ENCODE measurements around the gene ZNF595.
"Not testable (repeated sequence)": the region's sequence is repeated elsewhere in the genome, so short reads cannot be mapped to it uniquely, and the experiment has no call there.

The ZNF595 gene

DNA sequence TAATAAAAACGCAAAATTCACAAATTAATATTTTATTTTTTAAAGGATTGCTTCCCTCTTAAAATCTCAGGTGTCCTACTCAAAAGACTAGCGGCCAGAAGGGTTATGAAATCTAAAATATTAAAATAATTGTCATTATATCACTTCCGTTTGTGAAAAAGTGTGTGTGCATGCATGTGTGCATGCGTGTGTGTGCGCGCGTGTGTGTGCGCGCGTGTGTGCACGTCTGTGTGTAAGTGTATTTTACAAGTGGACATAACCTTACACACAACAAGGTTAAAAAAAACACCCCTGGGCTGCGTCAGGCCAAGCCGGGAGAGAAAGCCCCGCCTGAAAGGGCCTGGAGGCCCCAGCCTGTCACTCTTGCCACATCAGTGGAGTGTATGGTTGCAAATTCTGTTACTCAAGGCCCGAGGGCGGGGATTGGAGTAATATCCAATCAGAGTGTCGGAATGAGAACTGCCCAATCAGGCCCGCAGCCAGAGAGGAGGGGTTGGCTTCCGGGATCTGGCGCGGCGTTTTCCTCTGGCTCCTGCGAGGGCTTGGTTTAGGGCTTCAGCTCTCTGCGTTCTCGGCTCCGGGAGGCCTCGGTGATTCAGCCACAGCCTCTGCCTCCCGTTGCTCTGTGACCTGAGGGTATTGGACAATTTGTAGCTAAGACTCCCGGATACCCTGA, at the start of gene ZNF595:
Gene ZNF595 (plus strand): TSS at position 518 of the 676 bp plus-strand sequence. CDS start 168 bp downstream, outside the sequence.
- DNase-seq = not testable (repeated sequence)

DNA sequence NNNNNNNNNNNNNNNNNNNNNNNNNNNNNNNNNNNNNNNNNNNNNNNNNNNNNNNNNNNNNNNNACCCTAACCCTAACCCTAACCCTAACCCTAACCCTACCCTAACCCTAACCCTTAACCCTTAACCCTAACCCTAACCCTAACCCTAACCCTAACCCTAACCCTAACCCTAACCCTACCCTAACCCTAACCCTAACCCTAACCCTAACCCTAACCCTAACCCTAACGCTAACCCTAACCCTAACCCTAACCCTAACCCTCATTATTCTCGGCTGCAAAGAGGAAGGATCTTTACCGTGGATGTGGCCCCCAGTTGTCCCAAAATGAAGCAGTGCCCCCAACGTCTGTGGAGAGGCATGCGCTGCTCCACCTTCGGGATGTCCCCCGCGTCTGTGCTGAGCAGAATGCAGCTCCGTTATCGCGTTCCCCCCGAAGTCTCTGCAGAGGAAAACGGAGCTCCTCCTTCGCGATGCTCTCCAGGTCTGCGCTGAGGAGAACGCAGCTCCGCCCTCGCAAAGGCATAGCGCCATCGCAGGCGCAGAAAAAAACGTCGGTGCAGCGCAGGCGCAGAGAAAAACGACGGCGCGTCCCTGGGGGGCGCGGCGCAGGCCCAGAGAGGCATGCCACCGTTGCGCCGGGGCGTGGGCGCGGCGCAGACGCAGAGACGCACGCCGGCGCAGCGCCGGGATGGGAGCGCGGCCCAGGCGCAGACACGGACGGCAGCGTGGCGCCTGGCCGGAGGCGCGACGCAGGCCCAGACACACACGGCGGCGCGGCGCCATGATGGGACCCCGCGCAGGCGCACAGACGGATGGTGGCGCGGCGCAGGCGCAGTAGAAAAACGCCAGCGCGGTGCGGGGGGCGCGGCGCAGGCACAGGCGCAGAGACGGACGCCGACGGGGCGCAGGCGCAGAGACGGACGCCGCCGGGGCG, 42.9 kb upstream of the ZNF595 start:
- DNase-seq = not testable (repeated sequence)

DNA sequence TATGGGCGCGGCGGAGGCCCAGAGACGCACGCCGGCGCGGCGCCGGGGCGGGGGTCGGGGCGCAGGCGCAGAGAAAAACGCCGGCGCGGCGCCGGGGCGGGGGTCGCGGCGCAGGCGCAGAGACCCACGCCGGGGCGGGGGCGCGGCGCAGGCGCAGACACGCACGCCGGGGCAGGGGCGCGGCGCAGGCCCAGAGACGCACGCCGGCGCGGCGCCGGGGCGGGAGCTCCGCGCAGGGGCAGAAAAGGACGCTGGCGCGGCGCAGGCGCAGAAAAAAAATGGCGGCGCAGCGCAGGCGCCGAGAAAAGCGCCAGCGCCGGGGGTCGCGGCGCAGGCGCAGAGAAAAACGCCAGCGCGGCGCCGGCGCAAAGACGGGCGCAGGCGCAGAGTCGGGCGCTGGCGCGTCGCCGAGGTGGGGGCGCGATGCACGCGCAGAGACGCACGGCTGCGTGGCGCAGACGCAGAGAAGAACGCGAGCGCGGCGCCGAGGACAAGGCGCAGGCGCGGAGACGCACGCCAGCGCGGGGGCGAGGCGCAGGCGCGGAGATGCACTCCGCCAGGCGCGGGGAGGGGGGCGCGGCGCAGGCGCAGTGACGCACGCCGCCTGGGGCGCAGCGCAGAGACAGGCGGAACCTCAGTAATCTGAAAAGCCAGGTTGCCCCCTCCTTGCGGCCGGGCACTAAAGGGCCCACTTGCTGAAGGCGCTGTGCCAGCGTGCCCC, 41.9 kb upstream of the ZNF595 start:
- not testable (repeated sequence) for DNase-seq

DNA sequence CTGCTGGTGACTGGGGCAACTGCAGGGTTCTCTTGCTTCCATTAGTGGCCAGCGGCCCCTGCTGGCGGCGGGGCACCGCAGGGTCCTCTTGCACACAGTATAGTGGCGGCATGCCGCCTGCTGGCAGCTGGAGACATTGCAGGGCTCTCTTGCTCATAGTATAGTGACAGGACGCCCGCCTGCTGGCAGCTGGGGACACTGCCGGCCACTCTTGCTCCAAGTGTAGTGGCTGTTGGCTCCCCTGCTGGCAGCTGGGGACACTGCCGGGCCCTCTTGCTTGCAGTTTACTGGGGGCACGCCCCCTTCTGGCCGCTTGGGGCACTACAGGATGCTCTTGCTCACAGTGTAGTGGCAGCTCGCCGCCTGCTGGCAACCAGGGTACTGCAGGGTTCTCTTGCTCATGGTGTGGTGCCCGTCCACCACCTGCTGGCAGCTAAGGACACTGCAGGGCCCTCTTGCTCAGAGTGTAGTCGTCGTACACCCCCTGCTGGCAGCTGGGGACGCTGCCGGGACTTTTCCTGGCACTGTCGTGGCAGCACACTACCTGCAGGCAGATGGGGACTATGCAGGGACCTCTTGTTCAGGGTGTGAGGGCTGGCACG, 41.2 kb upstream of the ZNF595 start:
- not testable (repeated sequence) for DNase-seq

DNA sequence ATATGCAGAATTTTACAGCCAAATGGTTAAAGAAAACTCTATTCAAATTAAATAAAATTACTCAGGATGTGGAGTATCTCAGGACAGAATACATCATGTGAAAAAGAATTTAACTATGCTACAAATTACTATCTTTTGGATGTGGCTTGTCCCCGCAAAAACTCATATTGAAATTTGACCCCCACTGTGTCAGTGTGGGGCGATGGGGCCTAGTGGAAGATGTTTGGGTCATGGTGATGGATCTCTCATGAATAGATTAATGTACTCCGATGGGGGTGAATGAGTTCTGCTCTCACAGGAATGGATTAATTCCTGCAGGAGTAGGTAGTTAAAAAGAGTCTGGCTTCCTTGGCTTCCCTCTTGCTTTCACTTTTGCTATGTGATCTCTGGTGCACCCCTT, 35.0 kb upstream of the ZNF595 start:
- DNase-seq = not testable (repeated sequence)

DNA sequence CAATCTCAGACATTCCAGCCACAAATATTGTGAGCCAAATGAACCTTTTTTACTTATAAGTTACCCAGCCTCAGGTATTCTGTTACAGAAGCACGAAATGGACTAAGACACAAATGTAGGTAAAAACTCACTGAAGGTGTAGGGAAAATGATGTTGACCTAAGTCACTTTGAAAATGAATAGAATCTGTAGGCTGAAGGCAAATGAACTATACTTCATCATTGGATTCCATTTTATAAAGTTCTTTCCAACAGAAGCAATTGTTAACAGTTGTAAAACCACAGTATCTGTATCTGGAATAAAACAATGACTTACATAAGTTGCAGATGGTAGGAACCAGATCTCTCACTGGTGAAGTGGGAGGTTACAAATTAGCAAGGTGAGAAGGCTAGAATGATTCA, 34.5 kb upstream of the ZNF595 start:
- not testable (repeated sequence) for DNase-seq

DNA sequence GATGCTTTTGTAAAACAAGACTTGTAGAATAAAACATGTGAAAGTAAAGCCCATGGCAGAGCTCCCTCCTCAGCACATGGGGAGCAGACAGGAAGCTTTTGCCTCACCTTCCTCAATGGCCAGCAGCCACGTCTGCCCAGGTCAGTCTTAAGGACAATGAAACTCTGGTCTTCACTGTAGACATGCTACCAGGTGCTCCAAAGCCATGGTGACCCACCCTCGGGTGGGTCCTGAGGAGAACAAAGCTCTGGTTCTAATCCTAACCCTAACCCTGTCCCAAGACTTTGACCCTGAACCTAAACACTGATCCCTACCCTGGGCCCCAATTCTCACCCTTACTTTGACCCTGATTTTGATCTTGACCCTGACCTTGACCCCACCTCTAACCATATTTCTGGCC, 30.2 kb upstream of the ZNF595 start:
- DNase-seq = not testable (repeated sequence)

DNA sequence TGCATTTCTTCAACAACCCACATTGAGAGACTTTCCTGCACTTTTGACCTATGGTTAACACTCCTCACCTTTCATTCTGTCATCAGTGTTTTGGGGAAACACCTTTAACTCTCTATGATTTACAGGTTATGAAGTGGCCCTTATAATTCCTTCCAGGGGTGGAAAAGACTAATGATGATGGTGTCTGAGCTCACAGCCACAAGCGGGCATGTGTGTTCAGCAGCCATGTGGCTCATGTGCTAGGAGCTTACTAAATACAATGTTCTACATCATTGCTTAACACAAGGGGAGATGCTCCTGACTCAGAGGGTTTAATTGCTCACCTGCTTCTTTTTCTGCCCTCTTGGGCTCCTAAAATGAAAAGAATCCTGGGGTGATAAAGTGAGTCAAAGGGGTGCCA, 28.8 kb upstream of the ZNF595 start:
- not testable (repeated sequence) for DNase-seq

DNA sequence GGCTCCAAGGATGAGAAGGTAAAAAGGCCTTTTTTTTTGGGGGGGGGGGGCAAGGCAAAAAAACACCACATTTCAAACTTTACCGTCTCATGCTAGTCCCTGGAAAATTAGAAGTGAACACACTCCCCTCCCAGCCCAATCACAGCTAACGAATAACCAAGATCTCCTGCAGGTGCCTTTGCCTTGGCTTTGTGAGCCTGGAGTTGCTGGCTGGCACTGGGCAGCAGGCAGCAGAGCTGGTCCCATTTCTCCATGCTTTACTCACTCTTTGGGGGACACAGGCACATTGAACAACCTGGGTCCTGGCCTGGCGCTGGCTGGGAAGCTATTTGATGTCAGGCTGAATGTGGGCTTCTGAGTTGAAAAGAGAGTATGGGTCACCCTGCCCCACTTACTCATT, 25.6 kb upstream of the ZNF595 start:
- DNase-seq = not testable (repeated sequence)

DNA sequence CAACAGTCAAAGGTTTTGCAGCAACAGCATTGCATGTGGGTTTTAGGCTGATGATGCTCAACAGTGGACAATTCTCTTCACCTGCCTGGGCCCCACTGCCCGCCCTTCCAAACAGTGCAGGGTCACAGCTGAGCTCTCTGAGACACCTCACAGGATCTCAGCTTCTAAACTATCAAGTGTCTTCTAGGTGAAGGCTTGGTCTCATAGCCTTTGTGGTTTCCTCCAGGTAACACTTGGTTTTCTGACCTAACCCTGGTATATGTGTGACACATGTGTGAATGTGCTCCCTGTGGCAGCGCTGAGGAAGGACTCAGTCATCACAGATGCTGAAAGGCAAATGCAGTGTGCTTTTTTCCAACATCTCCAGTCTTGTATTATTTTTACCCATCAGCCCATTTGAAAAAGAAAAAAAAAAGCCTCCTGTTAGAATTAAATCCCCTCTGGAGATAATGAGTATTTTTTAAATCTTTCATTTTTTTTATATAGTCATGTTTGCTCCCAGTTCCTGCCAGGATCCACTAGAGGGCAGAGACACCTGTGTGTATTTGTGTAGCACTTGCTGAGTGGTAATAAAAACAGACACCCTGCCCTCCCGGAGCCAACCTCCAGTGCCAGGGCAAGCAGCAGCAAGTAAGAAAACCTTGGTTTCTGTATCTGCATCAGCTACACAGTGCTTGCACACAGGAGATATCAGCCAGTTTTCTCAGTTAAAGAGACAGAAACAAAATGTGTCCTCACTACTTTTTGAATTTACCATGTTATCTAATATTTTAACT, 24.2 kb upstream of the ZNF595 start:
- DNase-seq = not testable (repeated sequence)

DNA sequence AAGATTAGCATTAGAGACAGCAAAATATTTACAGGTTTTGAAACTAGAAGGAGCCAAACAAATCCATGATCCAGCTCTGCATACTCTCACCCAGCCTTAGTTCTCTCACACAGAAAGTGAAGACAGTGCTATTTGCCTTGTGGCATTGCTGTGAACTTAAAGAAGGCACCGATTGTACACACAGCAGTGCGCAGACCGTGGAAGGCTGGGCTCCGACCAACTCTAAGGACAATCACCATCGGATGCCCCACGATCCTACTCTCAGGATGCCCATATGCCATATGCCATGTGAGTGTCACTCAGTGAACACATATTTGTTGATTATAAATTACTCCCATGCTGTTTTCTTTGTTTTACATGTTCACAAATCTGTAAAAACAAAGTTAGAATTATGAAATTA, 19.8 kb upstream of the ZNF595 start:
- DNase-seq = not testable (repeated sequence)

DNA sequence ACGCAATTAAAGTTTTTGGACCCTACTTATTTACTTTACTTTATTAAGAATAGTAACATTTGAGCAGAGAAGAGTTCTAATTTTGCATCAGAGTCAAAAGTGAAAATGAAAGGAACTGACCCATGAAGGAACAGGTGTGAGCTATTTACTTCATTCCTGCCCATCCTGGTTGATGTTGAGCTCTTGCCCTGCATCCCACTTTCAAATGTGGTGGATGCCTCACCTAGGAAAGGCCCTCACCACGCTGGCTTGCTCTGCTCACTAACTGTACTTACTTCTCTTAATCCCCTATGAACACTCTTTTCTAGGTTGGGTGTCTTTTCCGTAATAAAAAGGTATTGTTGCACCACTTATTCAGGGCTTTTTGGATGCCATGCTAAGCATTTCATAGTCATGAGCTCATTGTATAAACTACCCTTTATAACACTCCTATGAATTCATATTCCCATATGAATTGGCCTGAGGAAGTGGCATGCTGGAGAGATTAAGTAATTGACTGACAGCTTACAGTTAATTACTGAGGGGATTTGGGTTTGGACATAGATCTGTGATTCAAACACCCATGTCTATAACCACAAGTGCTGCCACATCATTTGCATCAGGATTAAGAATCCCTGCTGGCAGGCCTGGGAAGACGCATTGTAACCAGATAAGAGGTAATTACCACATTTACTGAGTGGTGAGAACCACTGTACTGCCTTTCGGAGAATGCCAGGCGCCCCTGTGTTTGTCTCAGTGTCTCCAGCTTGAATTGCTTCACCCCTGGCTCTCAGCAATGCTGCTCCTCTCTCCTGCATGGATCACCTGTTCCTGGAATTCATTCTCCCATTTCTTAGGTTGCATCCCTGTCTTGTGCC, 16.3 kb upstream of the ZNF595 start:
- not testable (repeated sequence) for DNase-seq

DNA sequence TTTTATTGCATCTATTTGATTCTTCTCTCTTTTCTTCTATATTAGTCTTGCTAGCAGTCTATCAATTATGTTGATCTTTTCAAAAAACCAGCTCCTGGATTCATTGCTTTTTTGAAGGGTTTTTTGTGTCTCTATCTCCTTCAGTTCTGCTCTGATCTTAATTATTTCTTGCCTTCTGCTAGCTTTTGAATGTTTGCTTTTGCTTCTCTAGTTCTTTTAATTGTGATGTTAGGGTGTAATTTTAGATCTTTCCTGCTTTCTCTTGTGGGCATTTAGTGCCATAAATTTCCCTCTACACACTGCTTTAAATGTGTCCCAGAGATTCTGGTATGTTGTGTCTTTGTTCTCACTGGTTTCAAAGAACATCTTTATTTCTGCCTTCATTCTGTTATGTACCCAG, 14.9 kb upstream of the ZNF595 start:
- not testable (repeated sequence) for DNase-seq

DNA sequence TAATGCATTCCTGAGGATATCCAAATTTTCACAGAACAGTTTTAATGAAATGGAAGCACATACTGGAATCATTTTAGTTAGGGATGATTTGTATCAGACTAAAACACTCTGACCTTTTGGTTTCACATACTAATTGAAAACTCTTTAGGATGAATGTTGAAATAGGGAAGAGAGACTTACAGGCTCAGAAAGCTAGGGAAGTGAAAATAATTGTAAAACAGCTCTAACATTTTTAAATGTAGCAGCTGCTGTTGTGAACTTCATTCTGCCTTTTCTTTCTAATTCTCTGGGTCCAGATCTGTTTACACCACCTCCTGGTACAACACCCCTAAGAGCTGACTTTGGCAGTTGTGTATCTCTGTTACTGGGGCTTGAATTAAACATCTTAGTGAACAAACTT, 9.7 kb upstream of the ZNF595 start:
- not testable (repeated sequence) for DNase-seq

DNA sequence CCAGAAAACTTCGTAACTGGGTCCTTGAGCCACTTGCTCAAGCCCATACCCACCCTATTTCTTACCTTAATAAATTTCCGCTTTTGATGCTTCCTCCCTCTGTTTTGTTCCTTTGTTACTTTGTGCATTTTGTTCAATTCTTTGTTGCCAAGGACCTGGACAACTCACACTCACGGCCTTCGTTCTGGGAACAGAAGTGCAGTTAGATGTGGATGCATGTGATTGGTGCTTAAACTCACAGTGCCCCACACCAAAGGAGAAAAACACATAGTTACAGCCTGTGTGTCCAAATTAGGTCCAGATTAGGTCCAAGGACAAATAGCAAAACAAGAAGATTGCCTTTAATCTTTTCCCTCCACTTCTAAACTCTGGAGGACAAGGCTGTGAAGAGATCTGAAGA, 1.9 kb upstream of the ZNF595 start:
- not testable (repeated sequence) for DNase-seq

DNA sequence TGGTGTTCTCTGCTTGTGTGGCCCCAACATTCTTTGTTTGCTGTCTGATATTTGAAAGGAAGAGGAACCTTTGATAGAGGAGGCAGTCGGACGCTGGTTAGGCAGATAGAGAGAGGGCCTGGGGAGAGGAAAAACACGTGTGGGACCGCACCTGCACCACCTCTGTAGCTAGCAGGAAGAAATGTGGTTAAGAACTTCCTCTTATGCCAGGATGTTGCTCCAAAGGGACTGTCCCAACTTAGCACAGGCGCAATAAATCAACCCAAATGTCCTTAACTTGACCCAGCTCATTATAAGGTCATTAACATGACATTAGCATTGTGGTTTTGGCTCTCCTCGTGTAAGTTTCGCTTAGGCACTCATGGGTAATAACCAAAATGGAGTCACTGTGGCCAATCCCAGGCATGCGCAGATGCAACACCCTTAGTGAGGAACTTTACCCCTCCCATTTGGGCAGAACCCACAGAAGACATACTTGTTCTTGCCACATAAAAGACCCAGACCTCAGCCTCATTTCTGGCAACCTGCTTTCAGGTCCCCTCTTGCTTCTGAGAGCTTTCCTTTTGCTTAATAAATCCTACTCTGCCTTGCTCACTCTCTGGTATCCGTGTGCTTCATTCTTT, 1.4 kb upstream of the ZNF595 start:
- DNase-seq = not testable (repeated sequence)

DNA sequence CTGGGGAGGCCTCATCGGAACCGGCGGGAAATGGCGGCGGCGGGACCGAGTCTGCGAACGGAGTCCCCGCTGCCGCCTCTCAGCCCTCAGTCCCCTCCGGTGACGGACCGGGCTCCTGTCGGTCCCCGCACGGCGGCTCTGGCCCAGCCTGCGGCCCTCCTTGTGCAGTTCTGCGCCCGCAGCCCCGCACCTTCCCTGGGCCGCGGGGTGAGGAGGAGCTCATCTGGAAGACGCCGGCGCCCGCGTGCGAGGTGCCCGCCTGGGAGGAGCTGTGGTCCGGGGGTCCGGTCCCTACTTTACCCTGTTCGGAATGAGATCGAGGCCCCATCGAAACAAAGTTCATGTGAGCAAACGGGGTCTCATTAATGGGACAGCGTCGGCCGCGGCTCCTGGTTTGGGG, 400 bp downstream of the ZNF595 start:
- DNase-seq = not testable (repeated sequence)

DNA sequence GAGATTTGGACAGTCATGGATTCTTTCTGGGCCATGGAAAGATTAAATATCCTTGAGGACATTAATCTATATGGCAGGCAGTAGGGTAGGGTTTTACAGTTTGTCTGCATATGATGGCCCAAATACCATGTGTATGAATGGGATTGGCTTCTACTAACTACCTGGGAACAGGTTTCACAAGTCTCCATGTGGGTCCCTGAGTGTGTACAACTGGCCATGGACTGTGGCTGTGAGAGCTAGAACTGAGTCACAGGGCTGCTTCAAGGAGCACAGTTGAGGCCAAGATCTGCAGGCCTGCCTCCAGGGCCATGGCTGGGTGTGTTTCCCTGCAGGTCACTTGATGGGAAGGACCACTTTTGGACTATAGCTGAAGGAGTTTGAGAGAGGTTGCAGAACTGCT, 11.6 kb downstream of the ZNF595 start:
- not testable (repeated sequence) for DNase-seq

DNA sequence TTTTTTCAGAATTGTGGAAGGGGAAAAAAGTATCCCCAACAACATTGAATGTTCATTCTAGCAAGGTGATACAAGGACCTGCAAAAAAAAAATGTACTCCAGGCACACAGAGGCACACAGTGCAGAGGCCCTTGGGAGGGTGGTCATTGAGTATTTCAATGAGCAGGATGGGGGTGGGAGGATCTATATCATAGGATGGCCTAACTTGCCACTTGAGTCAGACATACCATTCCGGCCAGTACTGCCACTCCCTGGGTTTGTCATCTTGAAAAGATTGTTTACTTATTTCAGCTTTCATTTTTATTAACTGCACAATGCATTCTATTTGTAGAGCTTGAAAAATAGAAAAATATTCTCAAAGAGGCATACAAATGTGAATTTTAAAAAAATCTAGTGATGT, 18.7 kb downstream of the ZNF595 start:
- no peak for DNase-seq

DNA sequence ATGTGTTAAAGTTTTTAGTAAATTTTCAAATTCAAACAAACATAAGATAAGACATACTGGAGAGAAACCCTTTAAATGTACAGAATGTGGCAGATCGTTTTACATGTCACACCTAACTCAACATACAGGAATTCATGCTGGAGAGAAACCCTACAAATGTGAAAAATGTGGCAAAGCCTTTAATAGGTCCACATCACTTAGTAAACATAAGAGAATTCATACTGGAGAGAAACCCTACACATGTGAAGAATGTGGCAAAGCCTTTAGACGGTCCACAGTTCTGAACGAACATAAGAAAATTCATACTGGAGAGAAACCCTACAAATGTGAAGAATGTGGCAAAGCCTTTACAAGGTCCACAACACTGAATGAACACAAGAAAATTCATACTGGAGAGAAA, 32.8 kb downstream of the ZNF595 start:
- DNase-seq = no peak
